Colonic mucosa (tissue), 4 donors: ENCODE data around the gene RBM19. TPM values are rescaled to one million over a fixed set of nuclear protein-coding genes. Genes with fewer than 3 reads are reported as not detected.

Experiments used
- DNase-seq: peaks from one replicate; pipeline ENCODE4 v3.0.0-alpha.2; 2020
- H3K27ac ChIP-seq: fragments of 200-600 bp; one replicate; pipeline ENCODE4 v1.8.0; 2021
- H3K27me3 ChIP-seq: fragments of 200-600 bp; one replicate; pipeline ENCODE4 v1.8.0; 2021
- H3K36me3 ChIP-seq: fragments of 200-600 bp; one replicate; pipeline ENCODE4 v1.8.0; 2021
- H3K4me1 ChIP-seq: fragments of 200-600 bp; one replicate; pipeline ENCODE4 v1.8.0; 2021; ENCODE audit warnings: mild to moderate bottlenecking
- H3K4me3 ChIP-seq: fragments of 200-600 bp; one replicate; pipeline ENCODE4 v1.8.0; 2021
- H3K9ac ChIP-seq, 2 donors: one replicate each; pipeline ENCODE4 v1.7.0; 2013; ENCODE audit warnings: control low read depth in 2 of 2, low read depth in 2 of 2, low read length in 2 of 2
- H3K9me3 ChIP-seq: fragments of 200-600 bp; one replicate; pipeline ENCODE4 v1.8.0; 2021
- CTCF ChIP-seq: fragments of 200-600 bp; IDR thresholded peaks from one replicate; pipeline ENCODE4 v1.8.0; 2022; ENCODE audit warnings: antibody characterized with exemption, mild to moderate bottlenecking
- intact Hi-C: fragments of 100-400 bp; cut with DNase I; formaldehyde crosslinking; loops from one replicate; pipeline ENCODE4 v1.14.1; 2022
- total RNA-seq, 2 donors: library from RNA; stranded (reverse); fragmentation: NEBNext Ultra II Directional in 1 of 2; extraction: Animal tissue kit (Norgen Biotek cat#: 25700) in 1 of 2; gene quantifications; one replicate each; pipeline ENCODE4 v1.2.1, GENCODE V29; 2021
- donor health status: healthy.
- donor health status: DM: no; HTN: no; CAD: no.
- donor health status: DM: no; HTN: no; CAD: no.

Gene RBM19
- total RNA-seq, 2 donors from 2014 or later, result 13.5 to 33.1 TPM

DNA sequence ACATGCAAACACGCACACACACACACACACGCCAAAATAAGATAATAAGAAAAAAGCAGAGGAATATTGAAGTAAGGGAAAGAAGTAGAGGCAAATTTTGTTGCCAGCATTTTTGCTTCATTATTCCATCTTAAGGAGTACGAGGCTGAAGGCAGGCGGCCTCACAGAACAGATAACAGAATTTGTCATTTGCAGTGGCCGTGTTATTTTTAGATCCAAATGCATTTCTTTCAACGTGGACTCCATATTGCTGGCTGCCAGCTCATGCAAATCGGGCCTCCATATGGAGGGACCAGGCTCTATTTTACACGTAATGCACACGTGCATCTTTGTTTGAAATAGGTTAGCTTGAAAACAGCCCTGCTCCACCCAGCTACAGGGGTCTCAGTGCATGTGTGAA is 172.9 kb downstream of the RBM19 start:
- H3K4me1 ChIP-seq, result no peaks in the 10 kb centered on the region
- no peak overlapping the region for H3K27ac ChIP-seq
- H3K4me3 ChIP-seq, result no peak overlapping the region
- H3K36me3 ChIP-seq, result no peaks in the 10 kb centered on the region
- TF ChIP-seq CTCF, result no peak
- H3K9me3 ChIP-seq, result no peaks in the 10 kb centered on the region
- H3K9ac ChIP-seq, result no peak overlapping the region
- no peaks in the 10 kb centered on the region for H3K27me3 ChIP-seq
- DNase-seq, result no peak
- intact Hi-C loops, result no loop called here

DNA sequence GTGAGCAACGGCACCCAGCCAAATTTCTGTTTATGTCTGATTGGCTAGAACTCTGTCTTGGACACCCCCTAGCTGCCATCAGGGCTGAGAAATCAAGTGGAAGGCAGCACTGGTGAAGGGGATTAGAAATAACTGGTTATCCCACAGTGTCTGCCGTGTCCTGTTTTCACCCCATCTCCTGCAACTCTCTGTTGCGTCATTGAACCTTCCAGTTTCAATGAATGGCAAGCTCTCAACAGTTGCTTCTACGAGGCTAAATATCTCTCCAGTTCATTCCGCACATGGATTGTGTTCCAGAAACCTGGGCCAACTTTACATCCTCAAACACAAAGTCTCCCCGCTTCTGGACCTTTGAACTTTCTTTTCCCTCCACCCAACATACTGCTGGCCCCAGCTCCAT is 173.7 kb downstream of the RBM19 start:
- H3K4me3 ChIP-seq, result no peak overlapping the region
- H3K27me3 ChIP-seq, result no peaks in the 10 kb centered on the region
- intact Hi-C loops, result no loop called here
- no peak overlapping the region for H3K27ac ChIP-seq
- H3K4me1 ChIP-seq, result no peaks in the 10 kb centered on the region
- H3K36me3 ChIP-seq, result no peaks in the 10 kb centered on the region
- no peak for TF ChIP-seq CTCF
- DNase-seq, result no peak
- no peaks in the 10 kb centered on the region for H3K9me3 ChIP-seq
- H3K9ac ChIP-seq, result no peak overlapping the region

- Histone ChIP-seq H3K4me1 (no peaks in the 10 kb centered on the region), H3K9me3 (no peaks in the 10 kb centered on the region), H3K27me3 (no peaks in the 10 kb centered on the region), H3K27ac (no peak overlapping the region), H3K36me3 (no peaks in the 10 kb centered on the region), H3K9ac (no peak overlapping the region), H3K4me3 (no peak overlapping the region)
- DNase-seq, result no peak
- no peak for TF ChIP-seq CTCF
- intact Hi-C loops, result no loop called here
Measured at GRCh38 chr12:113788020-113788856, 177.9 kb downstream of the RBM19 start.

DNA sequence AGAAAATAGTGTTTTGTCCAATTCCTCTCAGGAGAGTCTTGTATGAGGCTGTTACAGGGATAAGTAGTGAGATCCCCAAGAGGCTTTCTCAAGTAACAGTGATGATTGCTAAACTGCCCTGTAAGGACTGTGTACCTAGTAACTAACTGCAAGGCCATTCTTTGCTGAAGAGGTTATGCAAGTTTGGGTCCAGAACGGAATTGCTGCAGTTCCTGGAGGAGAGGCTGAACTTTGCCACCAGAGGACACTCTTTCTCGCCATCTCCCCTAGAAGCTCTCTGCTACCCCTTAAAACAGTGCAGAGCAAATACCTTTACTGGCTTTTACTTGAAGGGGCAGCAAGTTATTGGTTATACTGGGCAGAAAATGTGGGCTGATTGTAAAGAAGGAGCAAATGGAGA is 180.0 kb downstream of the RBM19 start:
- no peak for DNase-seq
- no peaks in the 10 kb centered on the region for H3K4me1 ChIP-seq
- no peak overlapping the region for H3K9ac ChIP-seq
- no peak for TF ChIP-seq CTCF
- no peak overlapping the region for H3K4me3 ChIP-seq
- H3K27me3 ChIP-seq, result no peaks in the 10 kb centered on the region
- H3K9me3 ChIP-seq, result no peaks in the 10 kb centered on the region
- H3K36me3 ChIP-seq, result no peaks in the 10 kb centered on the region
- H3K27ac ChIP-seq, result no peak overlapping the region
- intact Hi-C loops, result no loop called here

- no peaks in the 10 kb centered on the region for H3K36me3 ChIP-seq
- no peaks in the 10 kb centered on the region for H3K4me1 ChIP-seq
- no peak overlapping the region for H3K27ac ChIP-seq
- DNase-seq, result no peak
- no peak overlapping the region for H3K4me3 ChIP-seq
- intact Hi-C loops, result no loop called here
- no peaks in the 10 kb centered on the region for H3K9me3 ChIP-seq
- H3K9ac ChIP-seq, result no peak overlapping the region
- TF ChIP-seq CTCF, result no peak
- no peaks in the 10 kb centered on the region for H3K27me3 ChIP-seq
Measured at GRCh38 chr12:113783811-113784210, 182.3 kb downstream of the RBM19 start.
